ENCODE measurements around the gene BNC2.

Gene BNC2

DNA sequence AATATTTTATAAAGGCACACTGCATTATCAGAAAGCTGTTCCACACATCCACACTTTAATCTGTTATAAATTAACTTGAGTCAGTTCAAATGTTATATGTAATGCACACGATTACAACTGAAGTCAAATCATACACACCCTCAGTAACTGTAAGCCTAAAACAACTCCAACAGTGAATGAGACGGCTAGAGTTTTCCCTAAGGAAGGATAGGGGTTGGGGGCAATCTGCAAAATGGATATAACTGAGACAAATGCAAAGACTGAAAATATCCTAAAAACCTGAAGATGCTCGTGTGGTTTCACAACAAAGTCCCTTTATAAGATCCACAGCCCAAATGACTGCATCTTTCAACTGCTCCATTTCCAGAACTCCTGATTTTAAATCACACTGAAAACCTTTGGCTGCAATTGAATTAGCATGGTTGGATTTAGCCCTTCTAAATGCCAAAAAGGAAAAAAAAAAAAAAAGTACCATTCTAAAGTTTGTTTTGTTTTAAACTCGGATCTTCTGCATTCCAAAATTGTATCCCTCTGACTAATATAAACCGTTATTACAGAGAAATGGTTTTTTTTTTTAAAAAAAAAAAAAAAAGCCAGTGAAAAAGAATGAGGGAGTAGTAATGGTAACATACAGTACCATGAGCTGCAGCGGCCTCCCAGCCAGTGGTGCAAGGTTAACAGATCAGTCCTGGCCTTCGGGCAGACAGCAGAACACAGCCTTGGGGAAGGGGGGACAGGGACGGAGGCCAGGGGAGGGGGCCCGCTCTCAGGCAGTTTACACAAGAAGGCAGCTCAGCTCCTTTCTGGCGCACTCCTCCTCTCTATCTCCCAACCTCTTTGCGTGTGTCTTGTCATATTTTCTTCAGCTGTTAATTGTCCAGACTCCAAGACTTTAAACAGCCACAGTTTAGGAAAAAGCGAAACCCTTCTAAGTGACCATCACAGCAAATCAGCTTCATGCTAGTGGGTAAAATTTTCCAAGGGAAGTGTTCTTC, 166.1 kb downstream of the BNC2 start:
- TF ChIP-seq, protein P1, sequence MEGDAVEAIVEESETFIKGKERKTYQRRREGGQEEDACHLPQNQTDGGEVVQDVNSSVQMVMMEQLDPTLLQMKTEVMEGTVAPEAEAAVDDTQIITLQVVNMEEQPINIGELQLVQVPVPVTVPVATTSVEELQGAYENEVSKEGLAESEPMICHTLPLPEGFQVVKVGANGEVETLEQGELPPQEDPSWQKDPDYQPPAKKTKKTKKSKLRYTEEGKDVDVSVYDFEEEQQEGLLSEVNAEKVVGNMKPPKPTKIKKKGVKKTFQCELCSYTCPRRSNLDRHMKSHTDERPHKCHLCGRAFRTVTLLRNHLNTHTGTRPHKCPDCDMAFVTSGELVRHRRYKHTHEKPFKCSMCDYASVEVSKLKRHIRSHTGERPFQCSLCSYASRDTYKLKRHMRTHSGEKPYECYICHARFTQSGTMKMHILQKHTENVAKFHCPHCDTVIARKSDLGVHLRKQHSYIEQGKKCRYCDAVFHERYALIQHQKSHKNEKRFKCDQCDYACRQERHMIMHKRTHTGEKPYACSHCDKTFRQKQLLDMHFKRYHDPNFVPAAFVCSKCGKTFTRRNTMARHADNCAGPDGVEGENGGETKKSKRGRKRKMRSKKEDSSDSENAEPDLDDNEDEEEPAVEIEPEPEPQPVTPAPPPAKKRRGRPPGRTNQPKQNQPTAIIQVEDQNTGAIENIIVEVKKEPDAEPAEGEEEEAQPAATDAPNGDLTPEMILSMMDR (IDR thresholded peaks at IDR 0.05; ENCODE audit: poor library complexity, severe bottlenecking) = no peak
- no peak for DNase-seq (ENCODE audit: low spot score)
- no peak overlapping the region for H3K4me3 ChIP-seq (ENCODE audit: severe bottlenecking)

DNA sequence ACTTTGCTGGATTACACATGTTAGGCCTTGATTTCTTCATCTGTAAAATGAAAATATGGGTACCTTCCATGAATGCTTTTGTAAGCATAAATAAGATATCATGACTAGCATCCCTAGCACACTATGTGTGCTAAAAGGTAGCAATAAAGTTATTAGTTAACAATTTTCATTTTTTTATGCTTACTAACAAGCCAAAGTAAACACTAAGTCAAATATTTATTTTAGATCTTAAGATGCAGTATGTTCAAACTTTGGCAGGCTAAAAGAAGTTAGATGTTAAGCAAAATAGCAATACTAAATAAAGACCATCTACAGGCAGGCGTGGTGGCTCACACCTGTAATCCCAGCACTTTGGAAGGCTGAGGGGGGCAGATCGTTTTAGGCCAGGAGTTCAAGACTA, 169.1 kb downstream of the BNC2 start:
- Histone ChIP-seq H3K36me3 (ENCODE audit: low read depth) (no peaks in the 10 kb centered on the region), H3K27me3 (ENCODE audit: insufficient read depth, poor library complexity, severe bottlenecking) (no peaks in the 10 kb centered on the region), H3K4me3 (ENCODE audit: severe bottlenecking) (no peak overlapping the region), H3K9me3 (ENCODE audit: severe bottlenecking) (no peaks in the 10 kb centered on the region), H3K27ac (ENCODE audit: poor library complexity, severe bottlenecking) (no peak overlapping the region), H3K4me1 (ENCODE audit: insufficient read depth, poor library complexity, severe bottlenecking) (peaks cover 10% of the 10 kb centered on the region)
- TF ChIP-seq, protein P1 (IDR thresholded peaks at IDR 0.05; ENCODE audit: poor library complexity, severe bottlenecking) = no peak
- DNase-seq (ENCODE audit: low spot score) (no peak), ATAC-seq (ENCODE audit: low read depth) (no peak)

More for the DNA sequence above, 166.1 kb downstream of the BNC2 start:
- Histone ChIP-seq H3K4me1 (ENCODE audit: insufficient read depth, poor library complexity, severe bottlenecking) (peaks cover 10% of the 10 kb centered on the region), H3K27me3 (ENCODE audit: insufficient read depth, poor library complexity, severe bottlenecking) (no peaks in the 10 kb centered on the region), H3K27ac (ENCODE audit: poor library complexity, severe bottlenecking) (peak overlapping the region; percentile 52), H3K9me3 (ENCODE audit: severe bottlenecking) (no peaks in the 10 kb centered on the region), H3K36me3 (ENCODE audit: low read depth) (no peaks in the 10 kb centered on the region)
- peak; percentile 37; the same call in 2 of the 3 replicates for ATAC-seq (ENCODE audit: low read depth)

DNA sequence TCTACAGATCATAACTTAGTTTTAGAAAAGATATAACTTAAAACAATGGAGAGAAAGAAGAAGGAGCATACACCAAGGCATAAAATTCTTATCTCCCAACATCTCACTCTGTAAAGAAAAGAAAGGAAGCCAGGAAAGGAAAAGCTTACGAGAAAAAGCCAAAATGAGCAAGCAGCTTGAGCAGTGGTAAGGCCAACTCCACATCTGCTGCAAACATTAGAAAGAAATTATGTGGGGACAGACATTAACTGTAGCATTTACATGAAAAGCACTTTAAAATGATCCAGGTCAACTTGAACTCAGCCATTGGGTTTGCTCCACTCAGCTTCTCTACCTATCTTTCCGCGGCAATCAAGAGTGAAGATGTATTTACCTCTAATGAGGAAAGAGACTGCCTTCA, 176.9 kb downstream of the BNC2 start:
- Histone ChIP-seq H3K4me3 (ENCODE audit: severe bottlenecking) (no peak overlapping the region), H3K36me3 (ENCODE audit: low read depth) (no peaks in the 10 kb centered on the region), H3K27ac (ENCODE audit: poor library complexity, severe bottlenecking) (no peak overlapping the region), H3K4me1 (ENCODE audit: insufficient read depth, poor library complexity, severe bottlenecking) (no peaks in the 10 kb centered on the region), H3K27me3 (ENCODE audit: insufficient read depth, poor library complexity, severe bottlenecking) (no peaks in the 10 kb centered on the region), H3K9me3 (ENCODE audit: severe bottlenecking) (no peaks in the 10 kb centered on the region)
- TF ChIP-seq, protein P1 (IDR thresholded peaks at IDR 0.05; ENCODE audit: poor library complexity, severe bottlenecking) = no peak
- DNase-seq (ENCODE audit: low spot score) (no peak), ATAC-seq (ENCODE audit: low read depth) (no peak)

DNA sequence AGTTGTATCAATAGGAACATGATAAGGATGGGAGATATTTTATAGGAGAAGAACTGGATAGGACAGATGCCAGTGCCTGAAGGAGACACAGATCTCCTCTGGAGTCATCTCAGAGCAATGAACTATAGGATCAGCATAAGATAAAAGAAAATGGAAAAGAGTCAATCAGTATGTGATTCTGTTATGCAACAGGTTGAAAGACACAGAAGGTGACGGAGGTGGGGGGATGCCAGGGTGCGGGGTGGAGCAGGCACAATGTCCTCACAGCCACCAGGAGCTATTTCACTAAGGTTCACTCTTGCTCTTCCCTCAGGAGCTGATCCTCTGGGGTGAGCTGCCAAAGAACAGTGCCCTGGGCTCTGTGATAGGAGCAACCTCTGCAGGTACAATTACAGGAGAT, 179.8 kb downstream of the BNC2 start:
- ATAC-seq (ENCODE audit: low read depth) = no peak
- H3K9me3 ChIP-seq (ENCODE audit: severe bottlenecking) = no peaks in the 10 kb centered on the region
- H3K4me3 ChIP-seq (ENCODE audit: severe bottlenecking) = no peak overlapping the region
- H3K27me3 ChIP-seq (ENCODE audit: insufficient read depth, poor library complexity, severe bottlenecking) = no peaks in the 10 kb centered on the region
- H3K4me1 ChIP-seq (ENCODE audit: insufficient read depth, poor library complexity, severe bottlenecking) = no peaks in the 10 kb centered on the region
- TF ChIP-seq, protein P1 (IDR thresholded peaks at IDR 0.05; ENCODE audit: poor library complexity, severe bottlenecking) = no peak
- no peaks in the 10 kb centered on the region for H3K36me3 ChIP-seq (ENCODE audit: low read depth)
- DNase-seq (ENCODE audit: low spot score) = no peak
- H3K27ac ChIP-seq (ENCODE audit: poor library complexity, severe bottlenecking) = no peak overlapping the region

DNA sequence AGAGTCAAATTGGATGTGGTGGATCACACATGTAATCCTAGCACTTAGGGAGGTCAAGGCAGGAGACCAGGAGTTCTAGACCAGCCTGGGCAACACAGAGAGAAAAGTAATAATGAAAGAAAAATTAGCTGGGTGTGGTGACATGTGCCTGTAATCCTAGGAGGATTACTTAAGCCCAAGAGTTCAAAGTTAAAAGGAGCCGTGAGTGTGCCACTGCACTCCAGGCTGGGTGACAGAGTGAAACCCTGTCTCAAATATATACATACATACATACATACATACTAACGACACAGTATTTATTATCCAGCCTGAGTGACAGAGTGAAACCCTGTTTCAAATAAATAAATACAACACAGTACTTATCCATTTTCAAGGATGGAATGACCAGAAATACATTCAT, 180.3 kb downstream of the BNC2 start:
- Histone ChIP-seq H3K4me3 (ENCODE audit: severe bottlenecking) (no peak overlapping the region), H3K9me3 (ENCODE audit: severe bottlenecking) (no peaks in the 10 kb centered on the region), H3K27me3 (ENCODE audit: insufficient read depth, poor library complexity, severe bottlenecking) (no peaks in the 10 kb centered on the region), H3K27ac (ENCODE audit: poor library complexity, severe bottlenecking) (no peak overlapping the region), H3K36me3 (ENCODE audit: low read depth) (no peaks in the 10 kb centered on the region), H3K4me1 (ENCODE audit: insufficient read depth, poor library complexity, severe bottlenecking) (no peaks in the 10 kb centered on the region)
- TF ChIP-seq, protein P1 (IDR thresholded peaks at IDR 0.05; ENCODE audit: poor library complexity, severe bottlenecking) = no peak
- DNase-seq (ENCODE audit: low spot score) (no peak), ATAC-seq (ENCODE audit: low read depth) (no peak)

Measured in RWPE2 (cell line).